Neuronal stem cell (in vitro differentiated cells): Measurements from ENCODE around the gene UBE2J2.

Experiments
- DNase-seq: peaks from one replicate; pipeline ENCODE4 v3.0.0-alpha.2; 2013; ENCODE audit warnings: low spot score
- H2AFZ ChIP-seq: one replicate; pipeline ENCODE4 v1.6.1; 2013; ENCODE audit warnings: mild to moderate bottlenecking, low read length, inconsistent platforms
- H2AK5ac ChIP-seq: 2 replicates; pipeline ENCODE4 v1.6.1; 2013; ENCODE audit warnings: low read depth, mild to moderate bottlenecking, inconsistent platforms, low read length, moderate library complexity, mixed read lengths
- H2BK120ac ChIP-seq: 2 replicates; pipeline ENCODE4 v1.6.1; 2013; ENCODE audit warnings: low read depth, mild to moderate bottlenecking, inconsistent platforms, low read length, moderate library complexity, mixed read lengths
- H2BK12ac ChIP-seq: one replicate; pipeline ENCODE4 v1.6.1; 2013; ENCODE audit warnings: low read length, inconsistent platforms
- H2BK15ac ChIP-seq: 2 replicates; pipeline ENCODE4 v1.6.1; 2013; ENCODE audit warnings: mild to moderate bottlenecking, low read length, inconsistent platforms, mixed read lengths
- H2BK5ac ChIP-seq: one replicate; pipeline ENCODE4 v1.6.1; 2013; ENCODE audit warnings: inconsistent platforms, mild to moderate bottlenecking, low read length, moderate library complexity
- H3K14ac ChIP-seq: one replicate; pipeline ENCODE4 v1.6.1; 2013; ENCODE audit warnings: low read length, inconsistent platforms
- H3K18ac ChIP-seq: 2 replicates; pipeline ENCODE4 v1.6.1; 2013; ENCODE audit warnings: low read length, inconsistent platforms
- H3K23ac ChIP-seq: 2 replicates; pipeline ENCODE4 v1.6.1; 2013; ENCODE audit warnings: low read depth, mild to moderate bottlenecking, mixed read lengths, low read length, inconsistent platforms; ENCODE audit not compliant: poor library complexity
- H3K27ac ChIP-seq: replicated peaks from 3 replicates; pipeline ENCODE4 v1.5.1; 2013; ENCODE audit warnings: low read length, inconsistent platforms
- H3K27me3 ChIP-seq, 3 experiments: 2 replicates each; pipeline ENCODE4 v1.6.1; 2013; ENCODE audit warnings: low read length in 3 of 3, mild to moderate bottlenecking in 2 of 3, inconsistent platforms in 1 of 3, low read depth in 1 of 3, mixed read lengths in 1 of 3, moderate library complexity in 1 of 3; ENCODE audit not compliant: control insufficient read depth in 3 of 3, insufficient read depth in 3 of 3
- H3K36me3 ChIP-seq, 2 donors: replicated peaks in 1 of 2; 2 replicates each; pipeline ENCODE4 v1.6.1; 2013; ENCODE audit warnings: low read length in 2 of 2; ENCODE audit not compliant: control insufficient read depth in 2 of 2, insufficient read depth in 2 of 2
- H3K4ac ChIP-seq: 2 replicates; pipeline ENCODE4 v1.6.1; 2013; ENCODE audit warnings: inconsistent platforms, mild to moderate bottlenecking, low read length, moderate library complexity
- H3K4me1 ChIP-seq, 2 donors: 1 replicate in 1 of 2; 2 replicates in 1 of 2; pipeline ENCODE4 v1.6.1; 2013; ENCODE audit warnings: low read length in 2 of 2, low read depth in 1 of 2; ENCODE audit not compliant: control insufficient read depth in 2 of 2, insufficient read depth in 1 of 2
- H3K4me2 ChIP-seq: one replicate; pipeline ENCODE4 v1.6.1; 2013; ENCODE audit warnings: mild to moderate bottlenecking, low read length, inconsistent platforms; ENCODE audit not compliant: insufficient read depth, poor library complexity, severe bottlenecking
- H3K4me3 ChIP-seq, 2 donors: 2 replicates each; pipeline ENCODE4 v1.5.1; 2013; ENCODE audit warnings: low read length in 2 of 2, mild to moderate bottlenecking in 2 of 2, inconsistent platforms in 1 of 2, moderate library complexity in 1 of 2
- H3K79me1 ChIP-seq: one replicate; pipeline ENCODE4 v1.6.1; 2013; ENCODE audit warnings: low read depth, mild to moderate bottlenecking, inconsistent platforms, low read length, moderate library complexity
- H3K9ac ChIP-seq: one replicate; pipeline ENCODE4 v1.6.1; 2013; ENCODE audit warnings: mild to moderate bottlenecking, low read depth, low read length, inconsistent platforms; ENCODE audit not compliant: poor library complexity
- H3K9me3 ChIP-seq, 2 donors: replicated peaks in 1 of 2; 2 replicates each; pipeline versions ENCODE3 to v1.6.1; 2013; ENCODE audit warnings: low read length in 2 of 2, mild to moderate bottlenecking in 2 of 2, inconsistent platforms in 1 of 2, low read depth in 1 of 2, mixed read lengths in 1 of 2, moderate library complexity in 1 of 2; ENCODE audit not compliant: control insufficient read depth in 2 of 2, insufficient read depth in 1 of 2
- H4K8ac ChIP-seq: one replicate; pipeline ENCODE4 v1.6.1; 2013; ENCODE audit warnings: low read depth, mild to moderate bottlenecking, inconsistent platforms, low read length, moderate library complexity
- H4K91ac ChIP-seq: one replicate; pipeline ENCODE4 v1.6.1; 2013; ENCODE audit warnings: low read length, low read depth, mild to moderate bottlenecking, inconsistent platforms; ENCODE audit not compliant: poor library complexity
- WGBS, 2 donors: extraction: QIAGEN DNeasy Blood & Tissue Kit; methylation state at CpG; one replicate each; pipeline ENCODE4 v1.1.7; 2013; ENCODE audit warnings: missing lambda C conversion rate in 2 of 2, mixed read lengths in 1 of 2; ENCODE audit not compliant: insufficient read length in 2 of 2, insufficient replicate concordance in 1 of 2; ENCODE audit errors: extremely low coverage in 2 of 2; 5-methylcytosine and 5-hydroxymethylcytosine counted together

Gene UBE2J2

GRCh38 chr1:1254667-1254998, 19.0 kb downstream of the UBE2J2 start:
- H3K36me3 ChIP-seq: peaks cover 24 to 63% of the 10 kb centered on the region in 2 donors
- peaks cover 0 to 3% of the 10 kb centered on the region in 2 donors for H3K9me3 ChIP-seq
- H3K18ac ChIP-seq: no peak overlapping the region
- H3K27ac ChIP-seq: no peak overlapping the region
- H3K23ac ChIP-seq: no peak overlapping the region
- H2AK5ac ChIP-seq: no peak overlapping the region
- no peak overlapping the region for H3K4me3 ChIP-seq
- H4K91ac ChIP-seq: no peak overlapping the region
- H3K4ac ChIP-seq: no peak overlapping the region
- no peak overlapping the region for H4K8ac ChIP-seq
- no peak overlapping the region for H3K14ac ChIP-seq
- H3K4me2 ChIP-seq: no peak overlapping the region
- no peak overlapping the region for H2BK120ac ChIP-seq
- H3K79me1 ChIP-seq: peaks cover 15% of the 10 kb centered on the region
- no peak overlapping the region for H3K9ac ChIP-seq
- WGBS, 2 donors: no CpG with 5 or more reads among the region's 21 CpGs
- no peaks in the 10 kb centered on the region for H3K27me3 ChIP-seq
- peaks cover 2 to 3% of the 10 kb centered on the region in 2 donors for H3K4me1 ChIP-seq
- no peak overlapping the region for H2BK12ac ChIP-seq
- H2AFZ ChIP-seq: no peak overlapping the region
- H2BK15ac ChIP-seq: no peak overlapping the region
- H2BK5ac ChIP-seq: no peak overlapping the region
- DNase-seq: no peak

DNA sequence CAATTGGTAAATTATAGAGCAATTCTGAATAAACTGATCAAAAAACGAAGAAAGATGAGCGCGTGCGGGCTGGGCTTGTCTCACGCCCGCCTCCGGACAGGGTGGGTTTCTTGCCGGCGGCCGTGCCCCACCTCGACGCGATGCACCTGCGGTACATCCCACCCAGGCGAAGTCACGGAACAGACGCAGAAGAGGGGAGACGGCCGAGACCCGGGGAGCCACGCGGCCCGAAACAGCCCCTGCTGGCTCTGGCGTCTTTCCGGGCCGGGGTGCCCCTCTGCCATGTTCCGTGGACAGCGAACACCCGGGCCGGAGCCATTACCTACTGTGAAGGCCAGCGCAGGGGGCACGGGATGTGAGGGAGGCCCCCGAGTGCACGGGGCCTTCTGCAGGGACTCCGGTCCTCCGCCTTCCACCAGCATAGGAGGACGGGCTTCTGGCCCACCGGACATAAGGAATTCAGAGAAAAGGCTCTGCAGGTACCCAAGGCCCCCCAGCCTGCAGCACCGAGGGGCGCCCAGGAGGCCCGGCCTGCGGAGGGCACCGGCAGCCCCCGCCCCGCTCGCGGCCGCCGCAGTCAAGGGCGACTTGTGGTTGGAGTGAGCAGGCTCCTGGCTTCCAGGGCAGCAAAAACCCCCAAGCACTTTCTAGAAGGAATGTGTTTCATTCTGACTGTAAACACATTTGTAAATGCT, 19.5 kb downstream of the UBE2J2 start:
- Histone ChIP-seq H3K23ac (no peak overlapping the region), H3K79me1 (peaks cover 13% of the 10 kb centered on the region), H3K4me2 (no peak overlapping the region), H3K9me3 (peaks cover 0 to 2% of the 10 kb centered on the region in 2 donors), H3K36me3 (peaks cover 22 to 59% of the 10 kb centered on the region in 2 donors), H2BK12ac (no peak overlapping the region), H3K4ac (no peak overlapping the region), H3K27me3 (no peaks in the 10 kb centered on the region), H4K8ac (no peak overlapping the region), H3K4me1 (peaks cover 2 to 3% of the 10 kb centered on the region in 2 donors), H3K18ac (no peak overlapping the region), H4K91ac (no peak overlapping the region), H2BK5ac (no peak overlapping the region), H2BK120ac (no peak overlapping the region), H3K4me3 (no peak overlapping the region), H2BK15ac (no peak overlapping the region), H3K27ac (no peak overlapping the region), H3K14ac (no peak overlapping the region), H3K9ac (no peak overlapping the region), H2AFZ (no peak overlapping the region), H2AK5ac (no peak overlapping the region)
- no peak for DNase-seq
- no CpG with 5 or more reads among the region's 50 CpGs for WGBS, 2 donors

DNA sequence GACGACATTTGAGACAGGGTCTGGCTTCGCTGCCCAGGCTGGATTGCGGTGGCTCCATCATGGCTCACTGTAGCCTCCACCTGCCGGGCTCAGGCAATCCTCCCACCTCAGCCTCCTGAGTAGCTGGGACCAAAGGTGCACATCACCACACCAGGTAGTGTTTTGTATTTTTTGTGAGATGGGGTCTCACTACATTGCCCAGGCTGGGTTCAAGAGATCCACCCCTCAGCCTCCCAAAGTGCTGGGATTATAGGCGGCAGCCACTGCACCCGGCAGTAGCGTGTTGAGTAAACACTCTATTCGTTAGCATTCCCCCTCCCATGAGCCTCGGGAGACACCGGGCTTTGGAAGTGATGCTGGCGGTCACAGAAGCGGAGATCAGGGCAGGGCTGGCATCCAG, 20.3 kb downstream of the UBE2J2 start:
- Histone ChIP-seq H2BK12ac (no peak overlapping the region), H3K9me3 (no peaks in the 10 kb centered on the region), H2BK5ac (peak overlapping the region; percentile 39), H3K4ac (no peak overlapping the region), H2AFZ (no peak overlapping the region), H3K27ac (no peak overlapping the region), H3K4me1 (peaks cover 0 to 2% of the 10 kb centered on the region in 2 donors), H3K36me3 (peaks cover 18 to 51% of the 10 kb centered on the region in 2 donors), H4K91ac (no peak overlapping the region), H3K9ac (no peak overlapping the region), H4K8ac (no peak overlapping the region), H3K79me1 (peaks cover 6% of the 10 kb centered on the region), H3K27me3 (no peaks in the 10 kb centered on the region), H3K4me2 (no peak overlapping the region), H3K4me3 (no peak overlapping the region), H2AK5ac (no peak overlapping the region), H3K14ac (no peak overlapping the region), H2BK120ac (no peak overlapping the region), H3K23ac (no peak overlapping the region), H2BK15ac (no peak overlapping the region), H3K18ac (no peak overlapping the region)
- WGBS, 2 donors: no CpG with 5 or more reads among the region's 12 CpGs
- DNase-seq: no peak

GRCh38 chr1:1250786-1251284, 22.8 kb downstream of the UBE2J2 start:
- no CpG with 5 or more reads among the region's 16 CpGs for whole genome bisulfite sequencing, 2 donors
- Histone ChIP-seq H2BK120ac (peak overlapping the region; percentile 54), H3K4me2 (no peak overlapping the region), H3K23ac (no peak overlapping the region), H3K27ac (no peak overlapping the region), H4K91ac (peak overlapping the region; percentile 2), H2AK5ac (peak overlapping the region; percentile 63), H3K4ac (no peak overlapping the region), H3K79me1 (peaks cover 4% of the 10 kb centered on the region), H3K4me1 (peaks cover 2% of the 10 kb centered on the region in 2 donors), H3K27me3 (peaks cover 0 to 19% (median 13%) of the 10 kb centered on the region in 3 experiments), H3K14ac (no peak overlapping the region), H3K18ac (peak overlapping the region; percentile 35), H3K36me3 (peaks cover 15 to 34% of the 10 kb centered on the region in 2 donors), H2BK15ac (no peak overlapping the region), H2BK5ac (no peak overlapping the region), H3K9me3 (no peaks in the 10 kb centered on the region), H2AFZ (no peak overlapping the region), H2BK12ac (peak overlapping the region; percentile 30), H3K4me3 (no peak overlapping the region), H4K8ac (no peak overlapping the region), H3K9ac (no peak overlapping the region)
- no peak for DNase-seq
